ENCODE measurements around the gene TENM4. TPM values are rescaled to one million over a fixed set of nuclear protein-coding genes. Genes with fewer than 3 reads are reported as not detected.

Gene TENM4
- polyA plus RNA-seq, 1 experiment: 5.5 TPM

DNA sequence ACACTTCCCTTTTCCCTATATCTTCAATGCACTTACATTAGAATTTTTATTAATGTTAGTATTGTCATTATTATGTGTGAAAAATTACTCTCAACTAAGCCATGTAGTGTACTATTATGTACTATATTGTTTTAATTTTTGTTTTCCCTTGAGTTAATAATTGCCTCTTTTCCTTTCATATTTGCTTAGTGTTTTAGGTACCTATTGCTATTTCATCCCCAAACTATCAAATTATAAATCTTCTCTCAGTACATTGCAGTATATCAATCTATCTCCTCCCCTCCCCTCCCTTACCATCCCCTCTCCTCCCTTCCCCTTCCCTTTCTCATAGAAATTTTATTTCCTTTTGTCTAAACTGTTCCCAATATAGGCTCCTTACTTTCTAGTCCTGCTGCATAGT lies 12.8 kb upstream of the TENM4 start:
- no peak for TF ChIP-seq CTCF (IDR thresholded peaks at IDR 0.05; ENCODE audit: low read depth, low read length)
- DNase-seq (ENCODE audit: low read depth, low spot score): no peak
- POLR2A ChIA-PET: interaction anchor here (0.5 kb wide), 1 partner anchor 9 kb away, joined by 3 read pairs; no protein-coding TSS in a partner anchor
- Histone ChIP-seq H3K4me3 (ENCODE audit: low read depth, low read length) (no peak overlapping the region), H3K27me3 (ENCODE audit: control insufficient read depth, insufficient read depth, low read length) (peaks cover 9% of the 10 kb centered on the region), H3K27ac (ENCODE audit: low read depth, low read length) (no peak overlapping the region), H3K9me3 (ENCODE audit: control insufficient read depth, insufficient read depth, low read length) (no peaks in the 10 kb centered on the region)
- CTCF ChIA-PET: interaction anchor here (1.0 kb wide), 1 partner anchor 13 kb away, joined by 3 read pairs; the partner anchor contains the start of gene TENM4

- TF ChIP-seq CTCF (IDR thresholded peaks at IDR 0.05; ENCODE audit: low read depth, low read length): no peak
- Histone ChIP-seq H3K4me3 (ENCODE audit: low read depth, low read length) (no peak overlapping the region), H3K27me3 (ENCODE audit: control insufficient read depth, insufficient read depth, low read length) (peaks cover 7% of the 10 kb centered on the region), H3K27ac (ENCODE audit: low read depth, low read length) (no peak overlapping the region), H3K9me3 (ENCODE audit: control insufficient read depth, insufficient read depth, low read length) (no peaks in the 10 kb centered on the region)
- DNase-seq (ENCODE audit: low read depth, low spot score): no peak
- POLR2A ChIA-PET: no interaction called here
- CTCF ChIA-PET: no interaction called here
These were observed 8.2 kb upstream of the TENM4 start for GRCh38 chr11:79449040-79449439.

DNA sequence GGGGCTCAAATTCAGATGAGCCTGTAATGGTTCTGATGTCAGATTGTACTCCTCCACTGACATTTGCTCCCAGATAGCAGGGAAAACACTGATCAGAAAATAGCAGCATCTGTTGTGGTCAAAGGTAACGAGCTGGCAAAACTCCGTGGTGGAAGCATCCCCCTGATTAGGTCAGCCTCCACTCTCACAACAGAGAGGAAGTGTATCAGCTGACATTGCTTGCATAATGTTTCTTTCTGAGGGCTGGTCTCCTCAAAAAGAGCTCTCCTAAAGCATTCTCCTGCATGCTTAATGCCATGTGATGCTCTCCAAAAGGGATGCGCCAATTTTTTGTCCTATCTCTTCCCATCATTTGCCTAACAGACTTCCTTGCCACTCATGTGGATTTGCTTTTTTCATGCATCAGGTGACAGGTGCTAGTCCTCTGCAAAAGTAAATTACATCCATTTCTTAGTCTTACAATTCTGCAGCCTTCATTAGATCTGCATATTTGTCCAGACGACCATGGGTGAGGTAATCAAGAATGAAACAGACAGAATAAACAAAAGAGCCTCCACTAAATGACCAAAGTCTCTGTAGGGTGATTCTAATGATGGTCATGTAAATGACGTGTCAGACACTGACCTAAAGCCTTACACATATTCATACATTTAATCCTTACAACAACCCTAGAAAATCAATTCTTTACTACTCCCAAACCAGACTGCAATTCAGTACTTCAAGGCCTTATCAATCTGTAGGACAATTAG lies 6.4 kb upstream of the TENM4 start:
- ChIA-PET POLR2A (no interaction called here), CTCF (interaction anchor here (0.7 kb wide), 1 partner anchor 801 kb away, joined by 4 read pairs; no protein-coding TSS in a partner anchor)
- Histone ChIP-seq H3K27ac (ENCODE audit: low read depth, low read length) (no peak overlapping the region), H3K4me3 (ENCODE audit: low read depth, low read length) (no peak overlapping the region), H3K9me3 (ENCODE audit: control insufficient read depth, insufficient read depth, low read length) (no peaks in the 10 kb centered on the region), H3K27me3 (ENCODE audit: control insufficient read depth, insufficient read depth, low read length) (peaks cover 13% of the 10 kb centered on the region)
- DNase-seq (ENCODE audit: low read depth, low spot score): no peak
- TF ChIP-seq CTCF (IDR thresholded peaks at IDR 0.05; ENCODE audit: low read depth, low read length): no peak

- peaks cover 8% of the 10 kb centered on the region for H3K27me3 ChIP-seq (ENCODE audit: control insufficient read depth, insufficient read depth, low read length)
- no peak for TF ChIP-seq CTCF (IDR thresholded peaks at IDR 0.05; ENCODE audit: low read depth, low read length)
- no peak overlapping the region for H3K27ac ChIP-seq (ENCODE audit: low read depth, low read length)
- H3K4me3 ChIP-seq (ENCODE audit: low read depth, low read length): no peak overlapping the region
- ChIA-PET POLR2A (interaction anchor here (0.7 kb wide), 1 partner anchor 8 kb away, joined by 3 read pairs; no protein-coding TSS in a partner anchor), CTCF (interaction anchor here (1.0 to 2.3 kb wide), 4 partner anchors 10 to 799 kb away, joined by 3 to 8 read pairs (median 4); no protein-coding TSS in a partner anchor)
- H3K9me3 ChIP-seq (ENCODE audit: control insufficient read depth, insufficient read depth, low read length): no peaks in the 10 kb centered on the region; the same call in 1 of the 2 replicates
- DNase-seq (ENCODE audit: low read depth, low spot score): no peak
These were observed 4.1 kb upstream of the TENM4 start for GRCh38 chr11:79444923-79445322.

DNA sequence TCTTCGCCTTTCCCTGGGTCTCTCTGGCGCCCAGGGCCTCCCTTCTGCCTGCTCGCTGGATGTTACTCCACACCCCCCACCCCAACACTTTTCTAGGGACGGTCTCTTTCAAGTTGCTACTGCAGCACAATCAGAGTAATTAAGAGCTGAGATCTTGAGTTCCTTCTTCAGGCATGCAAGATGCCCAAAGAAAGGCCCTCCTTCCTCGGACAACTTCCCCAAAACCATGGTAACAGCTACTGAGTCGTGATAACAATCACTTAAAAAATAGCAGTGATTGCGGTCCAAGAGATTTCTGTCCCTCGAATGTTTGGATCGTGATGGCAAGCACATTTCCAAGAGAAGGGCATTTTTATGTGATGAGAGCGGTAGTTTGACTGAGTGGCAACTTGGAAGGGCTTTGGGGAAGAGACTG lies 638 bp upstream of the TENM4 start:
- TF ChIP-seq CTCF (IDR thresholded peaks at IDR 0.05; ENCODE audit: low read depth, low read length): no peak
- H3K27ac ChIP-seq (ENCODE audit: low read depth, low read length): peak overlapping the region; percentile 57
- H3K4me3 ChIP-seq (ENCODE audit: low read depth, low read length): peak overlapping the region; percentile 87
- ChIA-PET POLR2A (interaction anchor here (1.1 kb wide), 1 partner anchor 27 kb away, joined by 4 read pairs; no protein-coding TSS in a partner anchor), CTCF (interaction anchor here (0.7 to 2.0 kb wide), 8 partner anchors 8 to 117 kb away, joined by 3 to 11 read pairs (median 4); no protein-coding TSS in a partner anchor)
- H3K27me3 ChIP-seq (ENCODE audit: control insufficient read depth, insufficient read depth, low read length): peaks cover 6% of the 10 kb centered on the region
- H3K9me3 ChIP-seq (ENCODE audit: control insufficient read depth, insufficient read depth, low read length): no peaks in the 10 kb centered on the region; the same call in 1 of the 2 replicates
- no peak for DNase-seq (ENCODE audit: low read depth, low spot score)
